K562 (cell line): Measurements from ENCODE around the gene SLC12A4. TPM values are rescaled to one million over a fixed set of nuclear protein-coding genes. Genes with fewer than 3 reads are reported as not detected.

Experiments used
- CHD1 ChIP-seq: fragments of 200-600 bp; sonication (generic); IDR thresholded peaks from one replicate; pipeline ENCODE4 v1.6.1; 2012; ENCODE audit warnings: mild to moderate bottlenecking, moderate library complexity, low read length, inconsistent platforms
- DMBX1 ChIP-seq: fragments of 250-450 bp; sonication (Bioruptor Pico); IDR thresholded peaks from 2 replicates; pipeline ENCODE4 v1.8.0; 2022; ENCODE audit warnings: inconsistent platforms, mild to moderate bottlenecking, moderate library complexity, borderline replicate concordance
- ETV1 ChIP-seq: fragments of 450-650 bp; conservative IDR thresholded peaks from 2 replicates; pipeline ENCODE4 v1.6.1; 2016; ENCODE audit warnings: missing genetic modification characterization, control low read depth, low read depth, missing compliant biosample characterization
- HLTF ChIP-seq: fragments of 450-650 bp; IDR thresholded peaks from 2 replicates; pipeline ENCODE4 v1.6.1; 2016
- MAFK ChIP-seq: IDR thresholded peaks from 2 replicates; pipeline ENCODE4 v1.6.1; 2011; ENCODE audit warnings: low read length, improper control_type of control experiment
- MTA3 ChIP-seq: fragments of 450-650 bp; formaldehyde crosslinking; IDR thresholded peaks from 2 replicates; pipeline ENCODE4 v1.6.1; 2017; ENCODE audit warnings: mild to moderate bottlenecking, borderline replicate concordance
- RBM25 ChIP-seq: fragments of 200-400 bp; formaldehyde crosslinking; IDR thresholded peaks from 2 replicates; pipeline ENCODE4 v1.6.1; 2018; ENCODE audit warnings: low read length, low read depth, moderate library complexity; ENCODE audit not compliant: severe bottlenecking
- ZNF239 ChIP-seq: fragments of 250-450 bp; sonication (Bioruptor Pico); IDR thresholded peaks from 2 replicates; pipeline ENCODE4 v1.4.0; 2020; ENCODE audit warnings: mild to moderate bottlenecking
- ZNF785 ChIP-seq: fragments of 250-450 bp; sonication (Bioruptor Pico); IDR thresholded peaks from 2 replicates; pipeline ENCODE4 v1.4.0; 2020; ENCODE audit warnings: mild to moderate bottlenecking
- polyA plus RNA-seq, 8 experiments: library from polyadenylated mRNA; depleted of rRNA in 4 of 8; stranded (reverse) in 5 of 8; unstranded in 3 of 8; fragments of >200 nt; fragmentation: Nextera tagmentation in 2 of 8; fragmentation: Illumina TruSeq in 1 of 8; extraction: Ambion mirVana in 2 of 8; extraction: Trizol in 1 of 8; gene quantifications; 2 replicates each; pipeline versions ENCODE4 v1.2.1 to v1.2.3, GENCODE V29; 2011 to 2014; ENCODE audit warnings: inconsistent platforms in 1 of 8, missing spikeins in 1 of 8
- total RNA-seq, 7 experiments: library from RNA; depleted of rRNA in 6 of 7; stranded (reverse); fragments of >200 nt in 6 of 7; fragmentation: Illumina TruSeq in 2 of 7; extraction: Trizol in 2 of 7; gene quantifications; 2 replicates each; pipeline versions ENCODE4 v1.2.1 to v1.2.3, GENCODE V29; 2011 to 2021; ENCODE audit warnings: low replicate concordance in 1 of 7
- TF ChIP-seq, protein P1 (sequence below): fragments of 450-650 bp; formaldehyde crosslinking; IDR thresholded peaks from 2 replicates; pipeline ENCODE4 v1.4.0; 2020; ENCODE audit warnings: mild to moderate bottlenecking
- TF ChIP-seq, protein P2 (sequence below): sonication (generic); formaldehyde crosslinking; IDR thresholded peaks from 2 replicates; pipeline ENCODE4 v1.8.1; 2022; ENCODE audit warnings: missing genetic modification reagents
- TF ChIP-seq, protein P3 (sequence below): sonication (generic); formaldehyde crosslinking; IDR thresholded peaks from 2 replicates; pipeline ENCODE4 v1.8.1; 2023; ENCODE audit warnings: mild to moderate bottlenecking, missing genetic modification reagents
- TF ChIP-seq, protein P4 (sequence below): IDR thresholded peaks from 2 replicates; pipeline ENCODE4 v1.6.1; 2012; ENCODE audit warnings: low read depth, low read length, improper control_type of control experiment, borderline replicate concordance
- TF ChIP-seq, protein P5 (sequence below): sonication (generic); formaldehyde crosslinking; IDR thresholded peaks from 2 replicates; pipeline ENCODE4 v1.8.0; 2022; ENCODE audit warnings: mild to moderate bottlenecking, low read depth, missing genetic modification reagents
- TF ChIP-seq, protein P6 (sequence below): sonication (generic); formaldehyde crosslinking; IDR thresholded peaks from 2 replicates; pipeline ENCODE4 v1.8.0; 2022; ENCODE audit warnings: missing genetic modification reagents, mild to moderate bottlenecking, borderline replicate concordance
- TF ChIP-seq, protein P7 (sequence below): fragments of 250-450 bp; sonication (Bioruptor Pico); IDR thresholded peaks from 2 replicates; pipeline ENCODE4 v1.8.0; 2021; ENCODE audit warnings: borderline replicate concordance, mild to moderate bottlenecking, moderate library complexity; ENCODE audit not compliant: poor library complexity, severe bottlenecking

SLC12A4 gene
- total and polyA plus RNA-seq, 9 of the 15 experiments (the other 6 are each of a cell fraction or from before 2014, with no cell fraction given), result 0.75 to 43.5 (median 15.0) TPM

DNA sequence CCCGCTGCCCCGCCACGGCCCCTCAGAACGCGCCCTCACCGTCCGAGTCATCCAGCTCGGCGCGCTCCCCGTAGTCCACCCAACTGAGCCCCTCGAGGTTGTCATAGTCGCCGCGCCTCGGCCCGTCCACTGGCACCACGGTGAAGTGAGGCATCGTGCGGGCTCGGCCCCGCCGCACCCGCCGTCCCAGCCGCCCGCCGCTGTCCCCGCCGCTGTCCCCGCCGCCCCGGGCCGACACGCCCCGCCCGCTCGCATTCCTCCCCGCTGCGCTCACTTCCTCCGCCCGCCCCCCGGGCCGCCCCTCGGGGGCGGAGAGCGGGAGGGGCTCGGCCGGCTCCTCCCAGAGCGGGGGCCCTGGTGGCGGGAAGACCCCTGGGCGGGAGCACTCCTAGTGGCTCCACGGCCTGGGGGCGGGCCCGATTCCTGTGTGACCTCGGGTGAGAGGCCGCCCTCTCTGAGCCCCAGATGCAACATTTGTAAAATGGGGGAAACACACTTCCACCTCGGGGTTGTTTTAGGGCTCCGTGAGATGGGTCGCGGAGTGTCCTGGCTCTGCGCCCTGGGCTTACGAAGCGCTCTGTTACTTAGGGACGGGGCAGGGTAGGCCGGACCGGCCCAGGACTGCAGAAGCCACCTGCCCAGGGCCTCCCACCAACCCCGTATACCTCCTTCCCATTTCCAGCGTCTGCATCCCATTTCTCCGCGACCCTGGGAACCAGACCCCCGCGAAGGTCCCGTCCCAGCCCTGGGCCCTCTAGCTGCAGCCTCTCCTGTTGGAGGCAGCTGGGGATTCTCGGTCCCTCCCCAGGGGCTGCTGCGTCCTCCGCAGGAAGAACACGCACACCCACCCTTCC is at the start of gene SLC12A4 (continued):
- TF ChIP-seq, protein P1, sequence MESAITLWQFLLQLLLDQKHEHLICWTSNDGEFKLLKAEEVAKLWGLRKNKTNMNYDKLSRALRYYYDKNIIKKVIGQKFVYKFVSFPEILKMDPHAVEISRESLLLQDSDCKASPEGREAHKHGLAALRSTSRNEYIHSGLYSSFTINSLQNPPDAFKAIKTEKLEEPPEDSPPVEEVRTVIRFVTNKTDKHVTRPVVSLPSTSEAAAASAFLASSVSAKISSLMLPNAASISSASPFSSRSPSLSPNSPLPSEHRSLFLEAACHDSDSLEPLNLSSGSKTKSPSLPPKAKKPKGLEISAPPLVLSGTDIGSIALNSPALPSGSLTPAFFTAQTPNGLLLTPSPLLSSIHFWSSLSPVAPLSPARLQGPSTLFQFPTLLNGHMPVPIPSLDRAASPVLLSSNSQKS, result no peak
- TF ChIP-seq, protein P2, sequence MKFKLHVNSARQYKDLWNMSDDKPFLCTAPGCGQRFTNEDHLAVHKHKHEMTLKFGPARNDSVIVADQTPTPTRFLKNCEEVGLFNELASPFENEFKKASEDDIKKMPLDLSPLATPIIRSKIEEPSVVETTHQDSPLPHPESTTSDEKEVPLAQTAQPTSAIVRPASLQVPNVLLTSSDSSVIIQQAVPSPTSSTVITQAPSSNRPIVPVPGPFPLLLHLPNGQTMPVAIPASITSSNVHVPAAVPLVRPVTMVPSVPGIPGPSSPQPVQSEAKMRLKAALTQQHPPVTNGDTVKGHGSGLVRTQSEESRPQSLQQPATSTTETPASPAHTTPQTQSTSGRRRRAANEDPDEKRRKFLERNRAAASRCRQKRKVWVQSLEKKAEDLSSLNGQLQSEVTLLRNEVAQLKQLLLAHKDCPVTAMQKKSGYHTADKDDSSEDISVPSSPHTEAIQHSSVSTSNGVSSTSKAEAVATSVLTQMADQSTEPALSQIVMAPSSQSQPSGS (CRISPR knock-in tag), result no peak
- no peak for TF ChIP-seq ZNF239 (CRISPR knock-in tag)
- TF ChIP-seq, protein P3, sequence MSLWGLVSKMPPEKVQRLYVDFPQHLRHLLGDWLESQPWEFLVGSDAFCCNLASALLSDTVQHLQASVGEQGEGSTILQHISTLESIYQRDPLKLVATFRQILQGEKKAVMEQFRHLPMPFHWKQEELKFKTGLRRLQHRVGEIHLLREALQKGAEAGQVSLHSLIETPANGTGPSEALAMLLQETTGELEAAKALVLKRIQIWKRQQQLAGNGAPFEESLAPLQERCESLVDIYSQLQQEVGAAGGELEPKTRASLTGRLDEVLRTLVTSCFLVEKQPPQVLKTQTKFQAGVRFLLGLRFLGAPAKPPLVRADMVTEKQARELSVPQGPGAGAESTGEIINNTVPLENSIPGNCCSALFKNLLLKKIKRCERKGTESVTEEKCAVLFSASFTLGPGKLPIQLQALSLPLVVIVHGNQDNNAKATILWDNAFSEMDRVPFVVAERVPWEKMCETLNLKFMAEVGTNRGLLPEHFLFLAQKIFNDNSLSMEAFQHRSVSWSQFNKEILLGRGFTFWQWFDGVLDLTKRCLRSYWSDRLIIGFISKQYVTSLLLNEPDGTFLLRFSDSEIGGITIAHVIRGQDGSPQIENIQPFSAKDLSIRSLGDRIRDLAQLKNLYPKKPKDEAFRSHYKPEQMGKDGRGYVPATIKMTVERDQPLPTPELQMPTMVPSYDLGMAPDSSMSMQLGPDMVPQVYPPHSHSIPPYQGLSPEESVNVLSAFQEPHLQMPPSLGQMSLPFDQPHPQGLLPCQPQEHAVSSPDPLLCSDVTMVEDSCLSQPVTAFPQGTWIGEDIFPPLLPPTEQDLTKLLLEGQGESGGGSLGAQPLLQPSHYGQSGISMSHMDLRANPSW (CRISPR knock-in tag), result no peak
- TF ChIP-seq ZNF785 (CRISPR knock-in tag), result no peak
- TF ChIP-seq, protein P4, sequence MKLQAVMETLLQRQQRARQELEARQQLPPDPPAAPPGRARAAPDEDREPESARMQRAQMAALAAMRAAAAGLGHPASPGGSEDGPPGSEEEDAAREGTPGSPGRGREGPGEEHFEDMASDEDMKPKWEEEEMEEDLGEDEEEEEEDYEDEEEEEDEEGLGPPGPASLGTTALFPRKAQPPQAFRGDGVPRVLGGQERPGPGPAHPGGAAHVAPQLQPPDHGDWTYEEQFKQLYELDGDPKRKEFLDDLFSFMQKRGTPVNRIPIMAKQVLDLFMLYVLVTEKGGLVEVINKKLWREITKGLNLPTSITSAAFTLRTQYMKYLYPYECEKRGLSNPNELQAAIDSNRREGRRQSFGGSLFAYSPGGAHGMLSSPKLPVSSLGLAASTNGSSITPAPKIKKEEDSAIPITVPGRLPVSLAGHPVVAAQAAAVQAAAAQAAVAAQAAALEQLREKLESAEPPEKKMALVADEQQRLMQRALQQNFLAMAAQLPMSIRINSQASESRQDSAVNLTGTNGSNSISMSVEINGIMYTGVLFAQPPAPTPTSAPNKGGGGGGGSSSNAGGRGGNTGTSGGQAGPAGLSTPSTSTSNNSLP, result no peak
- no peak for TF ChIP-seq ETV1 (tag)
- peak; percentile 96 for TF ChIP-seq RBM25
- TF ChIP-seq, protein P5, sequence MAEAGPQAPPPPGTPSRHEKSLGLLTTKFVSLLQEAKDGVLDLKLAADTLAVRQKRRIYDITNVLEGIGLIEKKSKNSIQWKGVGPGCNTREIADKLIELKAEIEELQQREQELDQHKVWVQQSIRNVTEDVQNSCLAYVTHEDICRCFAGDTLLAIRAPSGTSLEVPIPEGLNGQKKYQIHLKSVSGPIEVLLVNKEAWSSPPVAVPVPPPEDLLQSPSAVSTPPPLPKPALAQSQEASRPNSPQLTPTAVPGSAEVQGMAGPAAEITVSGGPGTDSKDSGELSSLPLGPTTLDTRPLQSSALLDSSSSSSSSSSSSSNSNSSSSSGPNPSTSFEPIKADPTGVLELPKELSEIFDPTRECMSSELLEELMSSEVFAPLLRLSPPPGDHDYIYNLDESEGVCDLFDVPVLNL (CRISPR knock-in tag), result 0 out of 2 replicates have a peak, but pooled peaks have one; percentile 24
- TF ChIP-seq, protein P6, sequence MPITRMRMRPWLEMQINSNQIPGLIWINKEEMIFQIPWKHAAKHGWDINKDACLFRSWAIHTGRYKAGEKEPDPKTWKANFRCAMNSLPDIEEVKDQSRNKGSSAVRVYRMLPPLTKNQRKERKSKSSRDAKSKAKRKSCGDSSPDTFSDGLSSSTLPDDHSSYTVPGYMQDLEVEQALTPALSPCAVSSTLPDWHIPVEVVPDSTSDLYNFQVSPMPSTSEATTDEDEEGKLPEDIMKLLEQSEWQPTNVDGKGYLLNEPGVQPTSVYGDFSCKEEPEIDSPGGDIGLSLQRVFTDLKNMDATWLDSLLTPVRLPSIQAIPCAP (CRISPR knock-in tag), result no peak
- no peak; the same call in 1 of the 2 replicates for TF ChIP-seq HLTF
- TF ChIP-seq, protein P7, sequence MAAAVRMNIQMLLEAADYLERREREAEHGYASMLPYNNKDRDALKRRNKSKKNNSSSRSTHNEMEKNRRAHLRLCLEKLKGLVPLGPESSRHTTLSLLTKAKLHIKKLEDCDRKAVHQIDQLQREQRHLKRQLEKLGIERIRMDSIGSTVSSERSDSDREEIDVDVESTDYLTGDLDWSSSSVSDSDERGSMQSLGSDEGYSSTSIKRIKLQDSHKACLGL, result no peak
- peak; percentile 66; the same call in 1 of the 2 replicates for TF ChIP-seq MTA3
- TF ChIP-seq MAFK, result no peak
- peak; percentile 90 for TF ChIP-seq CHD1
- TF ChIP-seq DMBX1, result 0 out of 2 replicates have a peak, but pooled peaks have one; percentile 42
